ENCODE results near the gene SPNS2.

Gene SPNS2

GRCh38 chr17:4522661-4523060, 24.0 kb downstream of the SPNS2 start:
- DNase-seq = no peak

DNA sequence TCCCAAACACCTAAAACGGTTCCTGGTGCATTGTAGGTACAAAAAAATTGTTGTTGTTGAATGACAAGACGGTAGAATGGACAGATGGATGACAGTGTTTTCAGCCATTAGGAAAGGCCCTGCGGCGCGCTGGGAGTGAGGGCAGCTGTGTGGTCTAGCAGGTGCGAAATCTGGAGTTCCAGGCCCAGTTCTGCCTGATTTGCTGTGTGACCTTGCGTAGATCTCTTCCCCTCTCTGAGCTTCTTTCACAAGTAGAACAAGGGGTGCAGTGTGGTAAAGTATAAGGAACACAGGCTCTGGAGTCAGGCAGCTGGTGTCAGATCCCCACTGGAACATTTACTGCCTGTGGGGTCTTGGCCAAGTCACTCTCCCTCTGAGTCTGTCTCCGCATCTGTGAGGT, 25.3 kb downstream of the SPNS2 start:
- DNase-seq = no peak

GRCh38 chr17:4525691-4526397, 27.2 kb downstream of the SPNS2 start:
- DNase-seq = no peak

GRCh38 chr17:4527134-4527533, 28.5 kb downstream of the SPNS2 start:
- DNase-seq = no peak

- no peak for DNase-seq
These were observed 29.0 kb downstream of the SPNS2 start for GRCh38 chr17:4527566-4528125.

- DNase-seq = no peak
These were observed 31.0 kb downstream of the SPNS2 start for GRCh38 chr17:4529533-4530152.

DNA sequence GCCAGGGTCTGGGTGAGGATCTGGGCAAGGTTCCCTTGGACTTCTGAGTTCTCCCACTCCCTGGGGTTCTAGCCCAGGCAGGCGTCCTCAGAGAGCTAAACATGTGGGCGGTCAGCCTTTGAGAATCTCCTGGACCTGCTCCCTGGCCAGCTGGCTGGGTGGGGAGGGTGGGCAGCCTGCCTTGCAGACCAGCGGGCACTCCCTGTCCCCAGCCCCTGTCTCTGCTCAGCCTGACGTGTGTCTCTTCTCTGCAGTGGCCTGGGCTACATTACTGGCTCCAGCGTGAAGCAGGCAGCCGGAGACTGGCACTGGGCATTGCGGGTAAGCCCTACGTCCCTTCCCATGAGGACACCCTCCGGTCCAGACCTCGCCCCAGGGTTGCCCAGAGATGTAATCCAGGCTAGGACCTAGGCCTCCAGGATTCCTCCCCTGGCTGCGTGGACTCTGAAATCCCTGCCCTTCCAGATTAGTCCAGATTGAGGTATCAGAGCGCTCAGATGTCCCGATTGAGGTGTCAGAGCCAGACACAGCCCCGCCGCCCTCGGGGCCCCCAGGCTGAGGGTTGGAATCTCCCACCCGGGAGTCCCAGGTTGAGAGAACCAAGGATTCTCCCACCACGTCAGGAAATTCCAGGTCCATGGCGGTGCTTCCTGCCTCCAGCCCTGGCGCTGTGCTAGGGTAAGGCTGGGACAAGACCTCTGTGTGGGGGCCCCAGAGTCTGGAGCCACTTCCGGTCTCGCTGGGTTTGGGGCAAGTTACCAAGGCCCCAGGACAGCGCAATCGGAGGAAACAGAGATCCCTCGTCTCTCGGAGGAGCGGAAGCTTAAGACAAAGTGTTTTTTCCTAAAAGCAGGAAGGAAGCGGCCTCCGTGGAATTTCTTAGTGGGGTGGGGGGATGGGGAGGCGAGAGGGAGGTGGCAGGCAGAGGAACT, 32.4 kb downstream of the SPNS2 start:
- DNase-seq = no peak

DNA sequence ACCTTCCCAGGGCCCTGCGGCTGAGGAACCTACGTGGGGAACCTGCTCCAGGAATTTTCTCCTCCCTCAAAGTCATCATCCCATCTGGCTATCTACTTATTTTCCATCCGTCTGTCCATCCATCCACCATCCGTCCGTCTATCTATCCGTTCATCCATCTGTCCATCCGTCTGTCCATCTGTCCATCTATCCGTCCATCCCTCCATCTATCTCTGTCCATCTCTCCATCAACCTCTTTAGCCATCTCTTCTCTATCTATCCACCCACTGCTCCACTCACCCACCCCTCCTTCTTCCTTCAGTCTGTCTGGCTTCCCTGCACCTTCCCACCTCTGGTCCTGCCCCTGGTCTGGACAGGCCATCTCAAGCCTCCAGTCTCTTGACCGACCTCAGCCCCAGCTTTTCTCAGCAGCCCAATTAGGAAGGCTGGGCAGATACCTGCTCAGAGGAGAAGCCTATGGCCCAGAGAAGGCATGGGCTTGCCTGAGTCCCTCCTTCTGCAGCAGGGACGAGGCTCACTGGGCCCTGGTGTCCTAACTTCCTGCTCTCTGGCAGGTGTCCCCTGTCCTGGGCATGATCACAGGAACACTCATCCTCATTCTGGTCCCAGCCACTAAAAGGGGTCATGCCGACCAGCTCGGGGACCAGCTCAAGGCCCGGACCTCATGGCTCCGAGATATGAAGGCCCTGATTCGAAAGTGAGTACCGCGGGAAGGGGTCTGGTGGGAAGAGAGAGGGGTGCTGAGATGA, 33.5 kb downstream of the SPNS2 start:
- no peak for DNase-seq

DNA sequence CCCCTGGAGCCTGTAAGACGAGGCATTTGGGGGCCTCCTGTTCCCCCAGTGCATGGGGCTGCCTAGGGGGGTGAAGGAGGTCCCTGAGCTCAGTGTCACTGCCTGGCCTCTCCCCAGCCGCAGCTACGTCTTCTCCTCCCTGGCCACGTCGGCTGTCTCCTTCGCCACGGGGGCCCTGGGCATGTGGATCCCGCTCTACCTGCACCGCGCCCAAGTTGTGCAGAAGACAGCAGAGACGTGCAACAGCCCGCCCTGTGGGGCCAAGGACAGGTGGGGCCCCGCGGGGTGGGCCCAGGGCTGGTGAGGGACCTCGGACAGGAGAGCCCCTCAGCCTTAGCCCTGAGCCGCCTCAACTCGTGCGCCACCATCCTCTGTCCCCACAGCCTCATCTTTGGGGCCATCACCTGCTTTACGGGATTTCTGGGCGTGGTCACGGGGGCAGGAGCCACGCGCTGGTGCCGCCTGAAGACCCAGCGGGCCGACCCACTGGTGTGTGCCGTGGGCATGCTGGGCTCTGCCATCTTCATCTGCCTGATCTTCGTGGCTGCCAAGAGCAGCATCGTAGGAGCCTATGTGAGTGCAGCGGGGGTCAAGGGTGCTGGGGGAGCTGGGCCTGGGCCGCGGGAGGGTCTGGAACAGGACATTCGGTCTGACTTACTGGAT, 34.3 kb downstream of the SPNS2 start:
- DNase-seq = no peak

DNA sequence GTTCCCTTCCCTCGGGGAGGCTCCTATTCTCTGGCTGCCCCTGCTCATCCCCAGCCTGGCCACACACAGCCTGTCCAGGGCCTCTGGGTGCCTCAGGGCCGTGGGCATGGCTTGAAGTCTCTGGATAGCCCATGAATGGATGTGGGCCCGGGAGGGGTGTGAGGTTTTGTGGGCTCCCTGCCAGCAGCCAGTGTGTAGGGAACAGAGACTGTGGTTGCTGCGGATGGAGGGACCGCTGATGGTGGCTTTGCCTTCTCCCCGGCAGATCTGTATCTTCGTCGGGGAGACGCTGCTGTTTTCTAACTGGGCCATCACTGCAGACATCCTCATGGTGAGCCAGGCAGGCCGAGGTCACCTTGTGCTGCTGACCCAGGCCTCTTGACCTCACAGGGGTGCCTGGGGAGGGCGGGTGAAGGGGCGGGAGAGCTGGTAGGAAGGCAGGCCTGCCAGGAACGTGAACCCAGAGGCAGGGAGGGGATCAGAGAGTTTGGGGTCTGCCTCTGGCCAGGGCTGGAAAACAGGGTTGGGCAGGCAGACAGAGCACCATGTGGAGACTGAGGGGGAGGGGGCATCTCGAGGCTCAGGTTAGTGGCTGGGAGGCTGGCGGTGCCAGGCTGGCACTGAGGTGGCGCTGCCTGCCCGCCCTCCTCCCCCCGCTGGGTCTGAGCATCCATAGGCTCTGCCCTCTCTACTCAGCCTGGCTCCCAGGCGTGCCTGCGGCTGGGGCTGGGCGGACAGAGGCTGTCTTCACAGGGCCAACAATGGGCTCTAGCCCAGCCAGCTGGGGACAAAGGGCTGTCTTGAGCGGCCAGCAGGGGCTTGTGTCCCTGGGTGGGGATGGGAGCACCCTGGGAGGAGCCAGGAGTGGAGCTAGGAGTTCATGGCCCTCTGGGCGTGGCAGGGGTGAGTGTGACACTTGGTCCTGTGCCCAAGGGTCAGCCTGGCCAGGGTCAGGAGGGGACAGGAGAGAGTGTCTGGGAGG, 35.1 kb downstream of the SPNS2 start:
- no peak for DNase-seq

DNA sequence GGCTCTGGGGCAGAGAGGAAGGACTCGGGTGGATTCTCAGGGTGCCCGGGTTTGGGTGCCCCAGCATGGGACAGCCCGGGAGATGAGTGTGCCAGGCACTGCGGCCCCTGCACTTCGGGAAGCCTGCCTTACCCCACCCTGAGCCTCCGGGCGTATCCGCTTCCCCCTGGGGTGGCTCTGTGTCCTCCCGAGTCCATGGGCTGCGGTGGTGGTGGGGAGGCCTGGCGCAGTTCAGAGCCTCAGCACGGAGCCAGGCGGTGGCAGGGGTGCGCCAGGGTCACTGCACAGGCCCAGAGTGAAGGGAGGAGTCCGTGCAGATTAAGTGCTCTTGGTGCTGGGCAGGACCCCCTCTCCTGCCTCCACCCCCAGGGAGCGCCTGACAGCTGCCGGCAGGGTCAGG, 35.8 kb downstream of the SPNS2 start:
- no peak for DNase-seq

GRCh38 chr17:4534928-4535666, 36.4 kb downstream of the SPNS2 start:
- no peak for DNase-seq

GRCh38 chr17:4535667-4536258, 37.1 kb downstream of the SPNS2 start:
- DNase-seq = no peak

GRCh38 chr17:4536259-4536741, 37.6 kb downstream of the SPNS2 start:
- DNase-seq = no peak

DNA sequence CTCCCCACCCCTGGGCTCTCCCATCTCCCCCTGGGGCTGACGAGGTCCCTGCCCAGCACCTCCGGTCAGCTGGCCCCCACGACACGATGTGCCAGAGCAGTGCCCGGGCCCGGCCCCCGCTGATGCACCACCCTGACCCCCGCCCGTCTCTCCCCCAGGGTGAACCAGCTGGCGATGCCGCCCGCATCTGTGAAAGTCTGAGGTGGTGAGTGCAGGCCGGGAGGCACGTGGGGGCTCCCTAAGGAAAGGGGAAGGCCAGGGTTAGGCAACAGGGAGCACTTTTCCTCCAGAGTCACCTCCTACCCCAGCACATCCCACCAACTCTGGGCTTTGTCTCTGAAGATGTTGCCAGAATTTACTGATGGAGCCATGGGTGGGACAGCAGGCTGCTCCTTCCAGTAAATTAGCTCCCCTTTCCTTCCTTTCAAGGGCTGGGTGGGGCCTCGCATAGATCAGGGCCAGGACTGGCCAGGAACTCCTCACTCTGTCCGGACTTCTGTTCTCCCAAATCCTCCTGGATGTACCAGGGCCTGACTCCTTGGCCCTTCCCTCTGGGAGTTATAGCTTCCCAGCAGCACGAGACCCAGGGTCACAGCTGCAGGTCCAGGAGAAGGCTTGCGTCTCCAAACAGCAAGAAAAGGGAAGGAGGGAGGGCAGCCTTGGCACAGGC, 38.2 kb downstream of the SPNS2 start:
- no peak for DNase-seq

DNA sequence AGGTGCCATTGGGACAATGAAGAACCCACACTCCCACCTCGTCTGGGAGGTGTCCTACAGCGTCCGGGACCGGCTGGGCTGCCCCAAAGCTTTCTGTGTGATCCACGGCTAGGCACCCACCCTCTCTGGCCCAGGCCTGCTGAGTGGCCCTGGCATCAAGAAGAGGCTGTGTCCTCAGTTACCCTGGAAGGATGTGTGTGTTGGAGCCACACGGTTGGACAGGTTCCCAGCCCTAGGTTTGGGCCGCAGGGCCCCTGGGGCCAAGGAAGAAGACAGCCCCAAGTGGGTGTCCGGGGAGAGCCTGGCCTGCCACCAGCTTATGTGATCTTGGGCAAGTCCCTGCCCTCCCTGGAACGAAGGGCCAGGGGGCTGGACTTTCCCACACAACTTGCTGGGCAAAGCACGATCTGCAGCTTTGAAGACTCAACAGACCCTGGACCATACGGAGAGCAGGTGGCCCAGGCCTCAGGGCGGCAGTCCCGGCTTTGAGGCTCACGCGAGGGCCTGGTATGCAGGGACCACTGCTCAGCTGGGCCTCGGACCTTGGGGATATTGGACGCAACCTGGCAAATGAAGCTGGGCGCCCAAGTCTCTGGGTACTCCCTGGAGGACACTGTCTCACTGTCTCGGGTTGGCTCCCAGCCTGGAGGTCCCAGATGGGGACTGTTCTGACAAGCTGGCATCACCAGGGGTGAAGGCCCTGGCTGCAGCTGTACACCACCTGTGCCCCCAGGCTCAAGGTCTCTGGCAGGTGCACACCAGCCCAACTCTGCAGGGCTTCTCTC, 39.0 kb downstream of the SPNS2 start:
- DNase-seq = no peak

GRCh38 chr17:4538236-4539002, 39.7 kb downstream of the SPNS2 start:
- no peak for DNase-seq

Measured in stimulated activated CD4-positive, alpha-beta T cell treated with anti-CD3 and anti-CD28 coated beads, Interleukin-4, amount 100 ng/mL, for 24 hours (primary cell).